Measurements from ENCODE around the gene TALDO1.

DNA sequence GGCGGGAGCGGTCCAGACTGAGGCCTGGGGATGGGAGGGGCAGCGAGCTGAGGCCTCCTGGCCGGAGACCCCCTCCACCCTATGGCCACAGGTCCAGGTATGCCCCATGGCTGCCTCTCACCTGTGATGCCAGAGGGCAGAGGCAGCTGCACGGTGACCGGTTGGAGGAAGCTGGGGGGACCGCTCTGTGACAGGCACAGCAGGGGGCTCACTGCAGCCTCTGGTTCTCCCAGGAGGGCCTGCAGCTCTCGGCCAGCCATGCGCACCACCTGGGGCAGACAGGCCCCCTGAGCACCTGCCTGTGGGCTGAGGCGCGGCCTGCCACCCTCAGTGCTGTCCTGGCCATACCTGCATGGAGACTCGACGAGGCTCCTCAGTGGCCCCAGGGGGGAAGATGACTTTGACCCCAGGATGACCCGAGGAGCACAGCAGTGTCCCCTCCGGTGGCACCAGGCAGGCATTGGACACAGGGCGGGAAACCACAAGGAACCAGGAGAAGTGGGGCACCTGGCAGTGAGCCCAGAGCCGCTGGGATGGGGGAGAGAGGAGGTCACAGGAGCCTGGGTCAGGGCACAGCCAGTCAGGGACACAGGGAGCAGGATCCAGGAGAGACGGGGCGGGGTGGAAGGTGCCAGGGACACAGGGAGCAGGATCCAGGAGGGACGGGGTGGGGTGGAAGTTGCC, 54.0 kb downstream of the TALDO1 start:
- TF ChIP-seq, protein P1, sequence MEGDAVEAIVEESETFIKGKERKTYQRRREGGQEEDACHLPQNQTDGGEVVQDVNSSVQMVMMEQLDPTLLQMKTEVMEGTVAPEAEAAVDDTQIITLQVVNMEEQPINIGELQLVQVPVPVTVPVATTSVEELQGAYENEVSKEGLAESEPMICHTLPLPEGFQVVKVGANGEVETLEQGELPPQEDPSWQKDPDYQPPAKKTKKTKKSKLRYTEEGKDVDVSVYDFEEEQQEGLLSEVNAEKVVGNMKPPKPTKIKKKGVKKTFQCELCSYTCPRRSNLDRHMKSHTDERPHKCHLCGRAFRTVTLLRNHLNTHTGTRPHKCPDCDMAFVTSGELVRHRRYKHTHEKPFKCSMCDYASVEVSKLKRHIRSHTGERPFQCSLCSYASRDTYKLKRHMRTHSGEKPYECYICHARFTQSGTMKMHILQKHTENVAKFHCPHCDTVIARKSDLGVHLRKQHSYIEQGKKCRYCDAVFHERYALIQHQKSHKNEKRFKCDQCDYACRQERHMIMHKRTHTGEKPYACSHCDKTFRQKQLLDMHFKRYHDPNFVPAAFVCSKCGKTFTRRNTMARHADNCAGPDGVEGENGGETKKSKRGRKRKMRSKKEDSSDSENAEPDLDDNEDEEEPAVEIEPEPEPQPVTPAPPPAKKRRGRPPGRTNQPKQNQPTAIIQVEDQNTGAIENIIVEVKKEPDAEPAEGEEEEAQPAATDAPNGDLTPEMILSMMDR (IDR thresholded peaks at IDR 0.05; ENCODE audit: low read length), result no peak
- TF ChIP-seq EZH2 (optimal IDR thresholded peaks at IDR 0.05; ENCODE audit: low read depth, low read length), result no peak

All from MM.1S (cell line).